GM19463 (cell line): ENCODE data around the gene MYH4.

Source experiments
- ATAC-seq: cut with Tn5 transposase; IDR thresholded peaks from one replicate; pipeline ENCODE4 v1.9.1; 2021; ENCODE audit warnings: mild to moderate bottlenecking, moderate library complexity; ENCODE audit not compliant: unreplicated experiment

The MYH4 gene

GRCh38 chr17:10421900-10422542 is 47.3 kb downstream of the MYH4 start, which contains the start of gene MYH8:
Gene MYH8, minus strand, starts transcription at chr17:10421950. Its CDS starts 1,723 bp downstream, at chr17:10420227.
- no peak for ATAC-seq

DNA sequence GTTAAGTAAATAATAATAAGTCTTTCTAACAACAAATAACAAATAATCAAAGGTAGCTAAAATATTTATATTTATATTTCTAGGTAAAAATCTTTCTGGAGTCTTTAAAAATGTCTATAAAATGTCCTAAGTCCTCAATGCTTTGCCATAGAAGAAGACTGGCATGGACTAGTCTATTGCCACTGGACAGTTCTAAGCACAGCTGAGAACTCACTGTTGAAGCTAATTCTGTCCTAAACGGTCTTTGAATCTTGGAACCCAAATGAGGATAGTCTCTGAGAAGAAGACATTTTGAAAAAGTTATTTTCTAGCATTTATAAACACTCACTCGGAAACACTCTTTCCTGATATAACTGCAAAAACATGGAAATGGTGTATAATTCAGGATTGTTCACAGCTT is 48.1 kb downstream of the MYH4 start:
- ATAC-seq = no peak

DNA sequence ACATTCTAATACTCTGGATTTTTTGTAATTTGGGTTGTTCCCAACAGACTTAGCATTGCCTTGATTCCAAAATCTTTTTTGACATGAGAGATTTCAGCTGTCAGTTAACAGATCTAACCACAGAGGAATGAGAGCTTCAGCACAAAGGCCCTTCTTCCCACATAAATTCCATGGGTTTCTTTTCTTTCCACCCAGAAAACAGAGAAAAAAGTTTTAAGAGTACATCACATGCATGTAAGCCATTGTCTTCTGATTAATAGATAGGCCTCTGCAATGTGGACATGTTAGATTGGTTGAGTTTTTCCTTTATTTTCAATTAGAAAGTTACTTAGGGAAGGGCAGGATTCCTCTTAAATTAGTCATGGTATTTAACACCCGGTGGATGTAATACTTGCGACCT is 48.5 kb downstream of the MYH4 start:
- ATAC-seq = no peak

DNA sequence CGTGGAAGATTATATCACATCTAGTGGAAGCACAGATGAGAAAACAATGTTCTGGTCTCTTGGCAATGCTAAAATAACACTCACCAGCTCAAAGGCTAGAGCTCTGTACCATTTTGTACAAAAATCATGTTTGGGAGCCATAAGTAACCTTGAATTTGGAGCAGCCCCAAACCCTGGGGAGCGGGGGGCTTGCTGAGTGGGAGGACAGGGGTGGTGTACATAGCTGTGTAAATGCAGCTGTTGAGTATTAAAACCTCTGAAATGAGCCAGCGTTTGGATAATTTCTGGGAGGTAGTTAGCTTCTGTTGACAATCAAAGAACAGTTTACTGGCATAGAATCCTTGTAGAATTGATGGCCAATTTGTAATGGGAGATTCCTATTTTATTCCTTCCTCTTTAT is 51.9 kb downstream of the MYH4 start:
- no peak for ATAC-seq

- no peak for ATAC-seq
Observed at GRCh38 chr17:10415161-10415560, 54.2 kb downstream of the MYH4 start.

- no peak for ATAC-seq
Observed at GRCh38 chr17:10403589-10403988, 65.8 kb downstream of the MYH4 start.

- no peak for ATAC-seq
Observed at GRCh38 chr17:10398352-10398751, 71.0 kb downstream of the MYH4 start.

GRCh38 chr17:10396524-10397163 is 72.7 kb downstream of the MYH4 start:
- ATAC-seq = no peak

DNA sequence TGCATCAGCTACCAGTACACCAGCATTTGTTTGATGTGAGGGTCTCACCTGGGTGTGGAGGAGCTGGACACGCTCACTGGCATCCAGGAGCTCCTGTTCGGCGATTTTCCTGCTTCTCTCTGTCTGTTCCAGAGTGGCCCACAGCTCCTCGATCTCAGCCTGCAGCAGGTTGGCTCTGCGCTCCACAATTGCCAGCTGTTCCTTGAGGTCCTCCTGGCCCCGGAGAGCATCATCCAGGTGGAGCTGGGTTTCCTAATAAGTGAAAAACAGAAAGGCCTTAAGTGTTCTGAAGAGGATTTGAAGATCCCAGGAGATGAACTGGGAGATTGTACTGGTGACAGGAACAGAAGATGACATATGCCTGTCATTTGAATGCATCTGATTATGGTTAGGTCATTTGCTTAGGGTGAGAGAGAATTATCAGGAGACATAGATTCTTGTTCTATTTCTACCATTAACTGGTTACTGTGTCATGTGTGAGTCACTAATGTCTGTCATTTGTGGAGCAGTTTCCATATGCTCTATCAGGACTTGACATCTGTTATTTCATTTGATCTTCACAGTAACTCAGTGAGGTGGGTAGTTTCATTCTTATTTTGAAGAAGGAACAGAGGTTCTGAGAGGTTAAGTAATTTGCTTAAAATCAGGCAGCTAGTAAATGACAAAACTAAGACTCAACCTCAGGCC is 75.0 kb downstream of the MYH4 start:
- peak; percentile 44 for ATAC-seq
